Vagina (tissue), 2 donors: ENCODE data around the gene GOLT1A. TPM values are rescaled to one million over a fixed set of nuclear protein-coding genes. Genes with fewer than 3 reads are reported as not detected.

Source experiments
- DNase-seq, 2 donors: peaks; one replicate each; pipeline ENCODE4 v3.0.0-alpha.2; 2017; ENCODE audit errors: extremely low spot score in 2 of 2
- H3K27ac ChIP-seq: fragments of 200-600 bp; sonication (generic); one replicate; pipeline ENCODE4 v1.5.1; 2019
- H3K27me3 ChIP-seq: fragments of 200-600 bp; sonication (generic); one replicate; pipeline ENCODE4 v1.5.1; 2019
- H3K36me3 ChIP-seq, 2 donors: fragments of 200-600 bp; sonication (generic); one replicate each; pipeline ENCODE4 v1.5.1; 2017 to 2019
- H3K4me1 ChIP-seq: fragments of 200-600 bp; sonication (generic); one replicate; pipeline ENCODE4 v1.5.1; 2019
- H3K4me3 ChIP-seq, 2 donors: fragments of 200-600 bp; sonication (generic); 1 replicate in 1 of 2; 2 replicates in 1 of 2; pipeline ENCODE4 v1.5.1; 2016 to 2019
- H3K9me3 ChIP-seq: fragments of 200-600 bp; sonication (generic); one replicate; pipeline ENCODE4 v1.5.1; 2019
- POLR2A ChIP-seq, 2 donors: fragments of 450-650 bp; IDR thresholded peaks; one replicate each; pipeline ENCODE4 v1.6.1; 2017; ENCODE audit warnings: antibody characterized with exemption in 2 of 2, mild to moderate bottlenecking in 2 of 2, moderate library complexity in 2 of 2
- POLR2AphosphoS5 ChIP-seq, 2 donors: sonication (generic); formaldehyde crosslinking; IDR thresholded peaks; one replicate each; pipeline ENCODE4 v1.9.0; 2017; ENCODE audit warnings: antibody characterized with exemption in 2 of 2, mild to moderate bottlenecking in 2 of 2, low read depth in 1 of 2; ENCODE audit not compliant: insufficient read depth in 1 of 2
- intact Hi-C: fragments of 100-400 bp; cut with DNase I; formaldehyde crosslinking; loops from one replicate; pipeline ENCODE4 v1.15.1; 2023
- total RNA-seq: library from RNA; depleted of rRNA; stranded (reverse); fragments of >200 nt; gene quantifications from one replicate; pipeline ENCODE4 v1.2.3, GENCODE V29; 2016
- TF ChIP-seq, protein P1 (sequence below), 3 experiments: fragments of 450-650 bp in 2 of 3; fragments of 200-600 bp in 1 of 3; sonication (generic) in 1 of 3; IDR thresholded peaks; one replicate each; pipeline ENCODE4 v1.5.1; 2017 to 2019; ENCODE audit warnings: antibody characterized with exemption in 3 of 3, mild to moderate bottlenecking in 2 of 3, moderate library complexity in 2 of 3

Gene GOLT1A
- total RNA-seq, 1 donor from 2014 or later = not detected

- H3K36me3 ChIP-seq = no peaks in the 10 kb centered on the region
- no peak overlapping the region for H3K27ac ChIP-seq
- H3K4me1 ChIP-seq = no peaks in the 10 kb centered on the region
- no peaks in the 10 kb centered on the region for H3K27me3 ChIP-seq
- DNase-seq = no peak
- TF ChIP-seq, protein P1, sequence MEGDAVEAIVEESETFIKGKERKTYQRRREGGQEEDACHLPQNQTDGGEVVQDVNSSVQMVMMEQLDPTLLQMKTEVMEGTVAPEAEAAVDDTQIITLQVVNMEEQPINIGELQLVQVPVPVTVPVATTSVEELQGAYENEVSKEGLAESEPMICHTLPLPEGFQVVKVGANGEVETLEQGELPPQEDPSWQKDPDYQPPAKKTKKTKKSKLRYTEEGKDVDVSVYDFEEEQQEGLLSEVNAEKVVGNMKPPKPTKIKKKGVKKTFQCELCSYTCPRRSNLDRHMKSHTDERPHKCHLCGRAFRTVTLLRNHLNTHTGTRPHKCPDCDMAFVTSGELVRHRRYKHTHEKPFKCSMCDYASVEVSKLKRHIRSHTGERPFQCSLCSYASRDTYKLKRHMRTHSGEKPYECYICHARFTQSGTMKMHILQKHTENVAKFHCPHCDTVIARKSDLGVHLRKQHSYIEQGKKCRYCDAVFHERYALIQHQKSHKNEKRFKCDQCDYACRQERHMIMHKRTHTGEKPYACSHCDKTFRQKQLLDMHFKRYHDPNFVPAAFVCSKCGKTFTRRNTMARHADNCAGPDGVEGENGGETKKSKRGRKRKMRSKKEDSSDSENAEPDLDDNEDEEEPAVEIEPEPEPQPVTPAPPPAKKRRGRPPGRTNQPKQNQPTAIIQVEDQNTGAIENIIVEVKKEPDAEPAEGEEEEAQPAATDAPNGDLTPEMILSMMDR (IDR thresholded peaks at IDR 0.05) = no peak
- TF ChIP-seq POLR2AphosphoS5 (IDR thresholded peaks at IDR 0.05; ENCODE audit: insufficient read depth in 1 of 2, low read depth in 1 of 2) = no peak
- no peak for TF ChIP-seq POLR2A (IDR thresholded peaks at IDR 0.05)
- intact Hi-C loops = loop anchor here (5.0 to 10.0 kb wide), 3 partner anchors 50 to 333 kb away; partner anchors contain the start of genes GOLT1A and PIK3C2B
- H3K9me3 ChIP-seq = no peaks in the 10 kb centered on the region
- H3K4me3 ChIP-seq = no peak overlapping the region
Measured at GRCh38 chr1:204161609-204162493, 51.9 kb downstream of the GOLT1A start.

- Histone ChIP-seq H3K27ac (no peak overlapping the region), H3K9me3 (no peaks in the 10 kb centered on the region), H3K36me3 (no peaks in the 10 kb centered on the region), H3K4me3 (no peak overlapping the region), H3K4me1 (peaks cover 8% of the 10 kb centered on the region), H3K27me3 (no peaks in the 10 kb centered on the region)
- no peak for DNase-seq
- TF ChIP-seq, protein P1 (IDR thresholded peaks at IDR 0.05) = no peak
- no peak for TF ChIP-seq POLR2A (IDR thresholded peaks at IDR 0.05)
- TF ChIP-seq POLR2AphosphoS5 (IDR thresholded peaks at IDR 0.05; ENCODE audit: insufficient read depth in 1 of 2, low read depth in 1 of 2) = no peak
- intact Hi-C loops = no loop called here
Measured at GRCh38 chr1:204157962-204158361, 55.8 kb downstream of the GOLT1A start.

DNA sequence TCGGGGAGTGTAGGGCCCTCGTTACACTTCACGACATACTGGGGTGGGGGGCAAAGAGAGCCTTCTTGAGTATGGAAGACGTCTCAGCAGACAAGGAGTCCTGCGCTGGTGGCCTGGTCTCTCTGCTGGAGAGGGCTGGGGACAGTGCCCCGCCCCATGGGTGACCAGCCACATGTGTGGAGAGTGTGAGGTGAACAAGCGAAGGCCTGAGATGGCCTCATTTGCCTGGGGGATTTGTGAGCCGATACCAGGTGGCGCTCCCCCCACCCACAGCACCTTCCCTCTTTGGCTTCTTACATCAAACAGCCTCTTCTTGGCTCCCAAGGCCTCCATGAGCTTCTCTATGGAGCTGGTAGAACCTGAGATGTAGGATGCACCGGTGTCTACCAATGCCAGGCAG is 57.9 kb downstream of the GOLT1A start:
- Histone ChIP-seq H3K36me3 (no peaks in the 10 kb centered on the region), H3K4me1 (peaks cover 20% of the 10 kb centered on the region), H3K4me3 (no peak overlapping the region), H3K9me3 (no peaks in the 10 kb centered on the region), H3K27me3 (no peaks in the 10 kb centered on the region), H3K27ac (no peak overlapping the region)
- DNase-seq = no peak
- TF ChIP-seq POLR2A (IDR thresholded peaks at IDR 0.05) (no peak), POLR2AphosphoS5 (IDR thresholded peaks at IDR 0.05; ENCODE audit: insufficient read depth in 1 of 2, low read depth in 1 of 2) (no peak)
- TF ChIP-seq, protein P1 (IDR thresholded peaks at IDR 0.05) = no peak
- intact Hi-C loops = no loop called here

DNA sequence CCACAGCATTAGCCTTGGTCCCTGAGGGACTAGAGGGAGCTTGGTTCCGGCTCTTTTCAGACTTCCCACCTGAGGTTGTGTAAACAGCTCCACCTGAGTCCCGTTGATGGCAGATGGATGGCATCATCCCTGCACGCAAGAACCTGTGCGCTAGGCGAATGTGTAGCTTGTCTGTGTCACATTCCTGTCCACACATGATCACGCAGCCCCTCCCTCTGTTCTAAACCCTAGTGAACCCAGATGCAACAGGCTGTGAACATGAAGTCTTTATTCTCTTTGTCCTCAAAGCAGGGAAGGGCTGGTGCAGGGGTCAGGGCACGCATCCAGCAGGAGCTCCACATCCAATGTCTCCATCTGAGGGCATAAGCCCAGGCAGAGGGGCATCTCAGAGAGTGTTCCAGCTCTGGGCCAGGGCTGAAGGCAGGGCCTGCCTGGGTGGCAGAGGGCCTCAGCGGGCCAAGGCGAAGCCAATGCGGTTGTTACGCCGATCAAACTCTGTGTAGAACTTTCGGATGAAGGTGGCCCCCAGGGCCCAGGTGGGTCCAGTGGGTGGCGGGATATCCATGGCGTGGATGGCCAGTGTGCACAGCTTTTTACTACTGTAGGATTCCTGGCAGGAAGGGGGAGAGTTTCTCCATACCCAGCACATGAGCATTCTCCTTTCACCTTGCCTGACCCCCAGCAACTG is 59.1 kb downstream of the GOLT1A start:
- no peaks in the 10 kb centered on the region for H3K9me3 ChIP-seq
- no peaks in the 10 kb centered on the region for H3K36me3 ChIP-seq
- DNase-seq = no peak
- no peaks in the 10 kb centered on the region for H3K27me3 ChIP-seq
- intact Hi-C loops = no loop called here
- no peak overlapping the region for H3K4me3 ChIP-seq
- no peak for TF ChIP-seq POLR2A (IDR thresholded peaks at IDR 0.05)
- peak in 1 of 2 donors; percentile 61 for TF ChIP-seq POLR2AphosphoS5 (IDR thresholded peaks at IDR 0.05; ENCODE audit: insufficient read depth in 1 of 2, low read depth in 1 of 2)
- TF ChIP-seq, protein P1 (IDR thresholded peaks at IDR 0.05) = no peak
- peaks cover 31% of the 10 kb centered on the region for H3K4me1 ChIP-seq
- H3K27ac ChIP-seq = no peak overlapping the region
